T-helper 22 cell (primary cell): ENCODE measurements around the gene DSG1.
"Not testable (repeated sequence)": the region's sequence is repeated elsewhere in the genome, so short reads cannot be mapped to it uniquely, and the experiment has no call there.

Source experiments
- DNase-seq: peaks from one replicate; pipeline ENCODE4 v3.0.0-alpha.2; 2020; ENCODE audit warnings: low read depth

Gene DSG1

DNA sequence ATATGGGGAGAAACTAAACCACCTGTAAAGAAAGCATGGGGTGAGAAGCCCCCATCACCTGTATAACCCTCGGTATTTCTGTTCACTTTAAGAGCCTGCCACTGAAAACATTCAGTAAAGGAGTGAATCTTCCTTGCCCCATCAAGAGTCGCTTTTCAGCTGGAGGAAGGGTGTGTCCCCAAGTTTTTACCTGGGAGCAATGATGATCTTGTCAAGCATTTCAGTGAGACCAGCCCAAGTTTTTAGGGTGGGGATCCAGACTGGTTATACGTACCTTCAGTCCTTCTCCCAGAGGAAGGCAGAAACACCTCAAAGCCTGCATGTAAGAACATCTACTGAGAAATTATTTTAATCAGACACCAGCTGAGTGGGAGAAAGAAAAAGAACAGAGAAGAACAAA lies at the start of gene DSG1:
DSG1 (plus strand) TSS at position 301 of the 400 bp plus-strand sequence. CDS start 141 bp downstream, outside the sequence.
- DNase-seq: no peak

DNA sequence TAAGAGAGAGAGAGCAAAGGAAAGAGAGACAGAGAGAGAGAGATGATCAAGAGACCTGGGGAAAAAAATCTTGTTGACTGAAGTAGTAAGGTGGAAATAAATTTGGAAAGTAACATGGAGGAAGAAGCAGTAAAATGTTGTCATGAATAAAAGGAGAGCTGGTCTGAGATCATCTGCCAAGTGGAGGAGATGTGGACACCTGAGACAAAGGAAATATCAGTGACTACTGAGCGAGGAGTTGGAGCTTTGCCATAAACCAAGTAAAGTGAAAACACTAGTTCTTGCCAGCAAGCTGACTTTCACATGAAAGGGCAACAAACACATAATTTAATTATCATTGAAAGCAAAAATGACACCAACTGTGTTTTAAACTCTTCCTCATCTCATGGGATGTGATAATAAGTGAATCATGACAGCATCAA lies 49.0 kb upstream of the DSG1 start:
- DNase-seq: no peak

DNA sequence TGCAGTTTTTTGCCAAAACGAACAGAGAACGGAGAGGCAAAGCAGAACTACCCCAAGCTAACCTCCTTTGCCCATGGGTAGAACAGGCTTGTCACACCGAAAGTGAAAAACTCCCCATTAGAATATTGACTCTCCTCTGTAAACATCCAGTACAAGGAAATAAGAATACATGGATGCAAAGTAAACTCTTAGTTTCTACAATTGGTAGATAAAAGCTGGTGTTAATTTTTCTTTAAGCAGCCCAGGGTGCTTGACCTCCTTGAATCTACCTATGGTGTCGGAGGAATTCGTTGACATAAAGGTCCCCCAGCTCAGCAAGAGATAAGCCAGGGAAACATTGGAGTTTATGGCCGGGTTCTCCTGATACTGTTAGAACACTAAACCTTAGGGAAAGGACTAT lies 48.4 kb upstream of the DSG1 start:
- DNase-seq: no peak

DNA sequence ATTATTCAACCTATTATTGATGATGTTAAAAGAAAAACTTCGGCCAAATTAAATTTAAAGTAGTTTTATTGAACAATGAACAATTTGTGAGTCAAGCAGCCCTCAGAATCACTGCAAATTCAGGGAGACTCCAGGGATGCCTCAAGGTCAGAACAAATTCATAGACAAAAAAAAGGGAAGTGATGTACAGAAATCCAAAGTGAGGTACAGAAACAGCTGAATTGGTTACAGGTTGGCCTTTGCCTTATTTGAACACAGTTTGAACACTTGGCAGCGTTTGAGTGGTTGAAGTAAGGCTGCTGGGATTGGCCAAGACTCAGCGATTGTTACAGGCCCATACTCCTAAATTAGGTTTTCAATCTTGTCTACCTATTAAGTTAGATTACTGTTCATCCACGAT lies 47.4 kb upstream of the DSG1 start:
- DNase-seq: no peak

DNA sequence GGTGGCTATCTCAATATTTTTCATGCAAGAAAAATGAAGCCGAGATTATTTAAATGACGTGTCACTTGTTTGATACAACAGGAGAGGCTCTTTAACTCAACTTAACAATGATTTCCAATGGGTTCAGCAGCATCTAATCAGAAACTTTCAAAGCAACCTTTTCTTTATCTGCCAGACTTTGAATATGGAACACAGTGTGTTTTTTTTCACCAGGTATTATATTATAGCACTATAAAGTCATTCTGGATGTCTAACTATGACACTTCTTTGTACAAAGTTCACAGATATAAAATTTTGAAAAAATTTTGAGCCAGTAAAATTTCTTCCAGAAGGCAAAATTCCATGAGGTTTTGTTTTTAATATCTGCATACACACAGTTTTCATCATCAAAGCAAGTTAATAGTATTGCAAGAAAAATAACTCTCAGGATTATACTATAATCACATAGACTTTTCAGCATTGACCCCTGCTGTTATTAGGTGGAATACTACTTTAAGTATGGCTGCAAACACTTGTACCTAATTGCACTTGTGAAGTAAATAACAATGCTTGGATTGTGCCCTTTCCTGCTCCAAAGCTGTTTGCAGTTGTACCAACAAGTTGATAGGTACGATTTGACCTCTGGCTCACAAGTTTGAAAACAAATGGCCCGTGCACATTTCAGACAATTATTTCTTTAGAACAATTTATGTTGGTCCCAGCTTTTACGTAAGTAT lies 44.0 kb upstream of the DSG1 start:
- DNase-seq: no peak

DNA sequence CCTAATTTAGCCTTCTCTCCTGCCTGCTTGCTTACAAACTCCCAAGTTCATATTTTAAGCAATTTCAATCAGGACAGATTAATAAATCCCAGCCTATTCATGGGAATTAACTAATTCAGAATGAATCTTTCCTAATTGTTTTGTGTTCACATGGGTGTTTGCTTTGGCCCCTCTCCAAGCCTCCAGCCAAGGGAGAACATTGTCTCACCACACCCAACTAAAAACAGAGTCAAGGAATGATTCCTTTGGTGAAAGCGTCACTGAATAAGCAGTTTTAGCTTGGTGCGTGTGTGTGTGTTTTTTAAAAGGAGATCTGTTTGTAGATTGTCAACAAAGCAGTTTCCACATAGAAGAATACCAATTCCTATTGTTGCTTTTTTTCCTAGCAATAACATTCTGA lies 43.0 kb upstream of the DSG1 start:
- no peak for DNase-seq

DNA sequence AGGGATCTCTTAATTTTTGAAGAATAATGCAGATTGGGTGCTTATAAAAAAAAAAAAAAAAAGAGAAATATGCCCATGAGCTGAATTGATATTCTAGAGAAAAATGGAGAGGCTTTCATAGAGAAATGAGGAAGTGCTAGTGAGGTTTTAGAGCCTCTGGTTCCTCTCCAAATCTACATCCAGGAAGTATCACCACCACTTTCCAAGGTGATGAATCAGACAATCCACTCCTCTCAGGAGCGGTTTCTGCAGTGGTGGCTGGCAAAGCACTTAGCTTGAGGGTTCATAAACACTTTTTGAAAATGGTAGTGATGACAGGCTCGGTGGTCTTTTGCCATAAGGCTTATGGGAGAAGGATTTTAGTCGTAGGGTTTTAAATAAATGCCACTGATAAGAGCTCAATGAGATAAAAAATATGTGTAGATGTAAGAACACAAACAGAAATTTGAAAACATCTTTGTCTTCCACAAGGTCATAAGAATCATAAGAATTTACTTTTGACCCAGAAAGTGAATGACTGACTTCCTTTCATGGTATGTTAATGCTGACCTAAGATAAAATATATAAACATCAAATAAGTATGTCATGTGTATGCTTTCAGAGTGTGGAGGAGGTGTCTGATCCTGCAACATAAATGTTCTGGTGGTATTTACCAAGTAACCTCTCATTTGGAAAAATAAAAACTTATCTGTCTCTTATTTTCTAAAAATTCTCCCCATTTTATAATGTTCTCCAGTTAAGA lies 42.1 kb upstream of the DSG1 start:
- DNase-seq: no peak

DNA sequence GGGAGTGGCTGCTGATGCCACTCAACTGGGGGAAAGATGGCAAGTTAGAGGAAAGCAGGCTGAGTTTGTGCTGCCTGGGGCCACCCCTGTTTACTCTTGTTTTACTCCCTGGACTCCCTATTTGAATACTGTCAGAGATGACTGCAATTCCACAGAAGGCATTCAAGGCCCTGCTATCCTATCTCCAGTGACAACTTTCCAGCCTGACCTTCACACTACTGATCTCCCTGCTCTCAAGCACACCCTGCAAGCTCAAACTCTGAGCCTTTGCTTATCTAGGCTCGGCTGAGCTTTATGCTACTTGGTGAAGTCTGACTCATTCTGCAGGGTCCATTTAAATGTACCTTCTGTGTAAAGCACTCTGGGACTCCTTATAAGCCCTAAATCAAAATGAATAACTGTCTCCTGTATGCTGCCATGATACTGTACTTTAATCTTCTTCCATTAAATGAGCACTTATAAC lies 39.3 kb upstream of the DSG1 start:
- no peak for DNase-seq

DNA sequence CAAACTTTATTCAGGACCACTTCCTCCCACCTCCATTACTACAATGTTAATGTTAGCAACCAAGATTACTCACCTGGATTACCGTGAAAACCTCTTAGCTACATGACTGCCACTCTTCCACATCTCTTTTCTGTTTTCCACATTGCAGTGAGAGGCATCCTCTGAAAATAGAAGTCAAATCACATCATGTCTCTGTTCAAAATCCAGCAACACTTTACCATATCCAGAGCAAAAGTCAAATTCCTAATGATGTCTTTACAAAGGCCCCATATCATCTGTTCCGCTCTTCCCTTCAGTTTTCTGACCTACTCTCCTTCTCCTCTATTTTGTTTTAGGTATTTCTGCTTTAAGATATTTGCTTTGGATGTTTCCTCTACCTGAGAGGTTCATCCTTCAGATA lies 37.5 kb upstream of the DSG1 start:
- no peak for DNase-seq

DNA sequence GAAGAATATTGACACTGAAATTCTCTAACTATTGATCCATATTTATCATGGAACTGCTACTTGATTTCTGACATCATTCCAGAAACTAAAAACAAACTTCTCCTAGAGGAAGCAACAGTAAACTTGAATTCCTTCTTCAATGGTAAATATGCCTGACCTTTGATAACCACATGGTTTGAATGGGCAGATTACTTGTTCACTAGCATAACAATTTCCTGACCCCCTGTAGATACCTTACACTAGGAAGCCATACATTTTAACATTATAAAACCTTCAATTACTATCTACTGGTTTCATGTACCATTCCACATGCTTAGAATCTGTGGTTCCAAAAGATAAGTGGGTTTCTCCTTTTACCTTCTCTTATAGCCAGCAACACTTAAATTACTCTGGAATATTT lies 36.5 kb upstream of the DSG1 start:
- no peak for DNase-seq

DNA sequence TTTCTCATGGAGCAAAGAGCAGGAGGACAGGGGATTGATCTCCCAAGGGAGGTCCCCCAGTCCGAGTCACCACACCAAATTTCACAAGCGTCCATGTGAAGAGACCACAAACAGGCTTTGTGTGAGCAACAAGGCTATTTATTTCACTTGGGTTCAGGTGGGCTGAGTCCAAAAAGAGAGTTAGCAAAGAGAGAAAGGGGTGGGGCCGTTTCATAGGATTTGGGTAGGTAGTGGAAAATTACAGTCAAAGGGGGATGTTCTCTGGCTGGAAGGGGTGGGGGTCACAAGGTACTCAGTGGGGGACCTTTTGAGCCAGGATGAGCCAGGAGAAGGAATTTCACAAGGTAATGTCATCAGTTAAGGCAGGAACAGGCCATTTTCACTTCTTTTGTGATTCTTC lies 28.5 kb upstream of the DSG1 start:
- not testable (repeated sequence) for DNase-seq

DNA sequence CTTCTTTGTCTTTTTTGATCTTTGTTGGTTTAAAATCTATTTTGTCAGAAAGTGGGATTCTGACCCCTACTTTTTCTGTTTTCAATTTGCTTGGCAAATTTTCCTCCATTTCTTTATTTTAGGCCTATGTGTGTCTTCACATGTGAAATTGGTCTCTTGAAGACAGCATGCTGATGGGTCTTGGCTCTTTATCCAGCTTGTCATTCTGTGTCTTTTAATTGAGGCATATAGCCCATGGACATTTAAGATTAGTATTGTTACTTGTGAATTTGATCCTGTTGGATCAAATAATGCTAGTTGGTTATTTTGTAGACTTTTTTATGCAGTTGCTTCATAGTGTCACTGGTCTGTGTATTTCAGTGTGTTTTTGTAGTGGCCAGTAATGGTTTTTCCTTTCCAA lies 26.3 kb upstream of the DSG1 start:
- no peak for DNase-seq

DNA sequence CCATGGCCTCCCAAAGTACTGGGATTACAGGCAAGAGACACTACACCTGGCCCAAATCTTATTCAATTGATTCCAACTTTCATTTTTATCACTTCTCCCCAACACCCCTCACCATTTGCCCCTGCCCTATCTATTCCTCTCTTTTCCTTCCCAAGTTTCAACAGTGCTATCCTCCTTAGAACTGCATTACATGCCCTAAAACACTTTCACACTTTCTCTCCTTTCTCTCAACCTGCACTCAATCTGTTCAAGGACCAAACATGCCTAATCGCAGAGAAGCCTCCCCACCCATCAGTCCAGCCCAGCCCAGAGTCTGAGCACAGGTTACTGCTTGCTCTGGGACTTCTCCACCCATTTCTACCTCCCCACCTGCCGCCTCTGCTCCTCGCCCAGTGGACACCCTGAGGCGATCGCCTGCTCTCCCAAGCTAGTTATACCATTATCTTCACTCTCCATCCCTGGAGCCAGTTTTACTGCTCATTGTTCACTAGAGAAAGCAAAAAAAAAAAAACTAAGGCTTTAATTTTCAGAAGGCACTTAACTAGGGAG lies 23.7 kb upstream of the DSG1 start:
- DNase-seq: no peak

DNA sequence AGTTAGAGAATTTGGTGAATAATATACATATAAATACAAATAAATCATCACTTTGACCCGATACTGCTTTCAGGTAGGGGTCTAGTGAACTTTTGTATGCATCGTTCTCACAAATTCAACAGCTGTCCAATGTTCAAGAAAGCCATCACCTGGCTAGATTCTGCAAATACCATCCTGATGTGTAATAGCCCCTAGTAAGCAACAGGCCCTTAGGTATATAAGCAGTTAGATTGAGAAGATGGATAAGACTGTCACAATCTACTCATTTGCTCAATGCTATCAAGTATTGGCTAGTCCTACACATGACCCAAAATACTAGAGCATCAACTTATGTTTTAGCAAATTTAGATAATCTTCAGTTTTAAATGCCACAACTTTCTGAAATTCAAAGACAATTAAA lies 20.7 kb upstream of the DSG1 start:
- no peak for DNase-seq

DNA sequence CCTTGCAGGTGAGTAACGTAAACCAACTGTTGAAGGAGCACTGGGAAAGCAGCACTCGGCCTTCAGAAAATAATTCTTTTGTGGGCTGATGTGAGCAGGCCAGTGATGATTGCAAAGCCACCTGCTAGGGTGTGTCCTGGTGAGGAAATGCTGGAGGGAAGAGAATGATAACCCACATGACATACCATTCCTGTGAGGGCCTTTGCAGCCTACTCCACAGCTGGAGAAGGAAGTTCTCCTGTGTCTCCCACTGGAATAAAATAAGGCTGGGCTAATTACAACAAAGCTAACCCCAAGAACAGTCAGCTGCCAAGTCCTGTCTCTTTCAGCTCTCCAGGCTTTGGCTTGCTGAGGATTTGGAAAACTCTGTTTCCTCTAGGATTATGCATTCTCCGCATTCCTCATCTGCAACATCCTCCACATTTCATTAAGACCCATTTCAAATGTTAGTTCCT lies 16.7 kb upstream of the DSG1 start:
- DNase-seq: no peak

DNA sequence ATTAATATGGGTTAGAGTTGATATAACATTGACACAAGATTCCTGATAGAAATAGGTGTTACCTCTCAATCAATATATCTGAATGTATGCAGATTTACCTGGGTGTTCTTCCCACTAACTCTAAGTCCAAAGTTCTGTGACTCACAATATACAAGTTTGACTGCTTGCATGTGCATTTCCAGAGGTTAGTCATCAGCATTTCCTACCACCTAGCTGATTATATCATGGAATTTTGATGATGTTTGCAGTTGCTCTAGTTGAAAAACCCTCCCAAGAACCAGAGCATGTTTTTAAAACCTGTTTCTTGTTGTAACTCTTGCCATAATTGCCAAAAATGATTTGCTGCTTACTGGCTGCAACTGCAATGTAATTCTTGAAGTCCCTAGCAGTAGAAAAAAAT lies 15.0 kb upstream of the DSG1 start:
- DNase-seq: no peak

DNA sequence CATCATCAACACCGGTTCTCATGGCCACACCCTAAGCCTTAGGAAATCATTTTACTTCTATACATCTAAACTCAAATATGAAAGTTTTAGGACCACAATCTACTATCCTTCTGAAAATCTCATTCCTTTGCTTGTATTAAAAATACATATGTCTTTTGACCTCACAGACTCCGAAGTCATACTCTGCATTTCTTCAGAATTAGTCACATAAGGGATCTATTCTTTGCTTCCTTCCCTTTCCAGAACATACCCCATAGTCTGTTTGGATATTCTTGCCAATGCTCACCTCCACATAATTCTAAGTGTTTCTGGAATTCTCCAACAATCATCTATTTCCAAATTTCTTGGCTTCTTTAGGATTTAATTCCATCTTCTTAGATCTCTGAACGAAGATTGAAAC lies 14.2 kb upstream of the DSG1 start:
- no peak for DNase-seq

DNA sequence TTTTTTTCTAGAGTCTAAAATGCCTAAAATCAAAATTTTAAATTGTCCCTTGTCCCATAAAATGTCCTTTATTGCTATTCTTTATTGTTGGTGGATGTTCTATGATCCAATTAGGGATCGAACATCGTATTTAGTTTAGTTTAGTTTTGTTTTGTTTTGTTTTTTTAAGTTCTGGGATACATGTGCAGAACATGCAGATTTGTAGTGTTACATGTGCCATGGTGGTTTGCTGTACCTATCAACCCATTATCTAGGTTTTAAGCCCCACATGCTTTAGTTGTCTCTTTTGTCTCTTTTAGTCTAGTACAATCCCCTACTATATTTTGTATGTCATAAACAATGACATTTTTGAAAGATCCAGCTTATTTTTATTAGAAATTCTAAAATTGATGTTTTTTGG lies 8.8 kb upstream of the DSG1 start:
- no peak for DNase-seq

DNA sequence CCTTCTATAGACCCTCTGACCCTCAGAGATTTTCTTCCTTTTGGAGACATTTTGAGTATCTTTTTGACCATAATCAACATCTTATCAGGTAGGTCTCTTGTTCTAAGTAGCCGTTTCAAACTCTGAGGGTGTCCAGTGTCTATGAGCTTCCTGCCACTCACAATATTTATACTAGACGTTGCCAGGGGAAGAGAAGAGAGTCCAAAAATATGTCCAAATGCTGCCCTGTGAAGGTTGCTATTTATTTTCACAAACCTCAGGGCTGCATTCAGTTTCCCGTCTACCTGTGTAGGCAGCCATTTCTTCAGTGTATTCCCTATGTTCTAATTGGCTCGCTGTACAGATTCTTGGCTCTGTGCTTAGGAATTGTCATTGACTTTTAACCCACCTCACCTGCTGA lies 986 bp upstream of the DSG1 start:
- DNase-seq: no peak

DNA sequence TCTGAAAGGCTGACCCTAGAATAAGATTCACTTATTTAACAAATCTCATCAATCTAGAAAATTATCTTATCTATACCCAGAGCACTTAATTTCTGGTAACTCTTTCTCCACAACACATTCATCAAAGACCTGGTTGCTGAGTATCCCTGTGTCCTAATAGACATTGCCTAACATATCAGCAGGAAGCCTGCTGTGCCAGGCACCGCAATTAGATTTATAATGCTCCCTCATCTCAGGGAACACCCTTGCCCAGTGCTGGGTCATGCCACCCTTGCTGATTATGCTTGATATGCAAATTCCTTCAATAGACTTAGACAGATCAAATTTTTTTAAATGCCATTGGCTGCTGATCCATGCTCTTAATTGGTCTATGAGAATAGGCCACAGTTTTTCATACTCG lies 3.8 kb downstream of the DSG1 start:
- no peak for DNase-seq

DNA sequence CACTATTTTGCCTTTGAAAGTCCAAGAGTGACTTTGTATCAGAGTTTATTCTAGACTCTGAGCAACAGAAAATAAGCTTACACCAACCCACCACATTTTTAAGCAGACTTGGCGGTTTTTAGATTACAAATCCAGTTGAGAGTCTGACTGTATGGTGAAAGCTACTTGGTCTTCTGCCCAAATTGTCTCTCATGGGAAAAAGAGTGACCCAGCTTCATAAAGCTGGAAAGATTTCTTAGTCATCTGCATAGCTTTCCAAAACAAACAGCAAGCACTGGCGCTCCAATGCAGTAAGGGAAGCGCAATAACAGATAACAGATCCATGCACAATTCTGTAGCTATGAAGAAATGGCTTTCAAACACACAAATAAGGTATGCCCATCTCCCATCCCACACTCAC lies 7.1 kb downstream of the DSG1 start:
- DNase-seq: no peak

DNA sequence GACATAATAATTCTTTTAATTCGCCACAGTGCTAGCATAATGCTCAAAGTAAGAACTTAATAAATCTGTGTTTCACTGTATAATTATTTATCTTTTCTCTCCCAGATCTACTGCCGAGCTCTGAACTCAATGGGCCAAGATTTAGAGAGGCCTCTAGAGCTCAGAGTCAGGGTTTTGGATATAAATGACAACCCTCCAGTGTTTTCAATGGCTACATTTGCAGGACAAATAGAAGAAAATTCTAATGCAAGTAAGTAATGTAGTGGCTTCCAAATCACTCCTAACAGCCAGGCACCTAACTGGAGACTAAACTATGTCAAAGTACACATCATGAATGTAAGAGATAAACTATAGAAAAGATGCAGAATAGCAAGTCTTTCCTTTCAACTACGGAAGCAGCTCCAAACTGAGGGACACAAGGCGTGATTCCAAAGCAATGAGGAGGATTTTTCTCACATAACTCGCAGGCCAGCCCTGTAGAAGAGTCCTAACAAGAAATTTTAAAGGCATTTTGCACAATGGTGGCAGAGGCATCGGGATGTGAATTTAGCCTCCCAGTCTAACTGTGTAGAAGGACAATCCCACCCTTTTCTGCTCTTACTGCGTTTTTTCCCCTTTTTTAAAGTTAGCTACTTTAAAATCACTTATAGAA lies 12.0 kb downstream of the DSG1 start:
- no peak for DNase-seq

DNA sequence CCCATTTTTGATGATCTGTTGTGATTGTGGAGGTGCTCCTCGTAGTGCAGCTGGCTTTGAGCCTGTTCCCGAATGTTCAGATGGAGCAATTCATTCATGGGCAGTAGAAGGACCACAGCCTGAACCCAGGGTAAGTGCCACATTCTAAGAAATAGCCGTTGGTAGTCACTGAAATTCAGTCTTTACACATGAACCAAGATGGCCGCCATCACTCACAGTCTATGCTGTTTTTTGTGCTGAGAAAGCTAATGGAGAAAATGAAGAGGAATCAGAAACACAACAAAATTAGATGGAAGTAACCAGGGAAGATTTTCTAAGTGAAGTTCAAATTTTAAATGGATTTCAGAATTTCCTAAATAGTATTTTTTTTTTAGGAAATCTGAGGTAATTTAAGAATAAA lies 25.5 kb downstream of the DSG1 start:
- DNase-seq: no peak
